Heart right ventricle (tissue), 16 donors: ENCODE measurements around the gene DCTN4. TPM values are rescaled to one million over a fixed set of nuclear protein-coding genes. Genes with fewer than 3 reads are reported as not detected.

Experiments used
- ATAC-seq, 8 donors: fragments of 200-7000 bp; cut with Tn5 transposase; one replicate each; pipeline ENCODE4 v1.9.1; 2020; ENCODE audit warnings: mild to moderate bottlenecking in 8 of 8, moderate library complexity in 8 of 8, moderate number of reproducible peaks in 1 of 8
- DNase-seq, 2 donors: peaks; one replicate each; pipeline ENCODE4 v3.0.0-alpha.2; 2020
- H3K27ac ChIP-seq, 10 donors: fragments of 200-600 bp; sonication (generic) in 2 of 10; one replicate each; pipeline versions ENCODE4 v1.5.0 to v1.8.0; 2020 to 2022; ENCODE audit warnings: mild to moderate bottlenecking in 3 of 10
- H3K27me3 ChIP-seq, 7 donors: fragments of 200-600 bp; one replicate each; pipeline ENCODE4 v1.8.0; 2021 to 2022; ENCODE audit warnings: mild to moderate bottlenecking in 2 of 7
- H3K36me3 ChIP-seq, 9 donors: fragments of 200-600 bp; sonication (generic) in 1 of 9; one replicate each; pipeline versions ENCODE4 v1.5.0 to v1.8.0; 2020 to 2022; ENCODE audit warnings: mild to moderate bottlenecking in 2 of 9
- H3K4me1 ChIP-seq, 9 donors: fragments of 200-600 bp; sonication (generic) in 1 of 9; one replicate each; pipeline versions ENCODE4 v1.5.0 to v1.8.0; 2020 to 2022; ENCODE audit warnings: mild to moderate bottlenecking in 4 of 9
- H3K4me3 ChIP-seq, 10 donors: fragments of 200-600 bp; sonication (generic) in 2 of 10; one replicate each; pipeline versions ENCODE4 v1.5.0 to v1.8.0; 2020 to 2022; ENCODE audit warnings: mild to moderate bottlenecking in 7 of 10, moderate library complexity in 2 of 10
- H3K9me3 ChIP-seq, 11 donors: fragments of 200-600 bp in 10 of 11; sonication (generic) in 2 of 11; one replicate each; pipeline versions ENCODE4 v1.5.0 to v1.8.0; 2013 to 2022; ENCODE audit warnings: mild to moderate bottlenecking in 2 of 11, control low read depth in 1 of 11, moderate library complexity in 1 of 11
- CTCF ChIP-seq, 9 donors: fragments of 200-600 bp; sonication (generic) in 2 of 9; IDR thresholded peaks; one replicate each; pipeline versions ENCODE4 v1.5.0 to v1.8.0; 2021 to 2022; ENCODE audit warnings: antibody characterized with exemption in 9 of 9, mild to moderate bottlenecking in 5 of 9, moderate library complexity in 1 of 9
- WGBS, 2 donors: extraction: QIAGEN DNeasy Blood & Tissue Kit; methylation state at CpG; one replicate each; pipeline ENCODE4 v1.1.7; 2013; ENCODE audit warnings: inconsistent platforms in 1 of 2; 5-methylcytosine and 5-hydroxymethylcytosine counted together
- intact Hi-C, 10 donors: fragments of 100-400 bp; cut with DNase I; formaldehyde crosslinking; loops; one replicate each; pipeline versions ENCODE4 v1.11.1 to v1.14.2; 2022
- polyA plus RNA-seq, 2 donors: library from polyadenylated mRNA; stranded (reverse); fragments of 200-250 nt; gene quantifications; one replicate each; pipeline ENCODE4 v1.2.3, GENCODE V29; 2013
- total RNA-seq, 10 donors: library from RNA; stranded (reverse); fragmentation: NEBNext Ultra II Directional in 3 of 10; extraction: Animal tissue kit (Norgen Biotek cat#: 25700) in 3 of 10; gene quantifications; one replicate each; pipeline versions ENCODE4 v1.2.1 to v1.2.4, GENCODE V29; 2021 to 2023
- donor health status: Arrhythmogenic right ventricular cardiomyopathy.
- donor health status: ischemic (EF 13 %, LVEDD 7.1; RV severe dilation, severe dysfunction).
- donor health status: healthy with polysubstance abuse.
- donor health status: DM: no; HTN: yes; CAD: no.
- donor health status: DM: no; HTN: no; CAD: no.
- donor health status: ischemic (EF 25% LVEDD 6.9; RV normal size, moderate dysfunction).
- donor health status: ischemic (EF 25% LVEDD 5.7; RV mildly dilated, moderate dysfunction).
- donor health status: healthy.
- donor health status: DM: yes; HTN: yes; CAD: no.
- donor health status: Ischemic cardiomyopathy.
- donor health status: ischemic (EF 35%, LVEDD 5.7; RV mildly dilated, moderate dysfunction).
- donor health status: nonischemic (EF 11% LVEDD 7.7; RV severe dilation, severe dysfunction).
- donor health status: DM: yes; HTN: yes; CAD: no.
- donor health status: PGD.
- donor health status: ischemic (EF 29% LVEDD 5.4; RV normal size, mild dysfunction).
- donor health status: nonischemic (EF 23%, LVEDD 6.1; RV moderate dilation, normal function).

Gene DCTN4
- total and polyA plus RNA-seq, 12 donors = 20.0 to 68.3 (median 56.7) TPM

DNA sequence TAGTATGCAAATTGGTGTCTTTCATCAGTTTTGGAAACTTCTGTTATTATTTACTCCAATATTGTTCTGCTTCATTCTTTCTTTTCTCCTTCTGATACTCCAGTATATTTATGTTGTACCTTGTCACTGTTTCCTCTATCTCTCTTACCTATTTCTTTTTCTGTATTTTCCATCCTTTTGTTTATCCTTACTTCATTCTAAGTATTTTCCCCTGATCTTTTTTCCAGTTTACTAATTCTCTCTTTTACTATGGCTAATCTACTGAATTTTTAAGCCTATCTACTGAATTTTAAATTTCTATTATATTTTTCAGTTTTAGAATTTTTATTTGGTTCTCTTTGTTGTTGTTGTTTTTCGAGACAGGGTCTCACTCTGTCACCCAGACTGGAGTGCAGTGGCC lies 27.1 kb upstream of the DCTN4 start:
- H3K36me3 ChIP-seq = no peaks in the 10 kb centered on the region
- no peak for TF ChIP-seq CTCF (IDR thresholded peaks at IDR 0.05)
- H3K4me3 ChIP-seq = no peak overlapping the region
- H3K4me1 ChIP-seq = peaks cover 17 to 95% (median 82%) of the 10 kb centered on the region in 9 donors
- peak overlapping the region in 3 of 10 donors; percentile 6 to 76 (median 25) for H3K27ac ChIP-seq
- no peaks in the 10 kb centered on the region for H3K27me3 ChIP-seq
- ATAC-seq (no peak), DNase-seq (no peak)
- WGBS, 2 donors = 98 to 100% methylated on average over 1 of the region's 1 CpG
- peaks cover 0 to 3% (median 0%) of the 10 kb centered on the region in 11 donors for H3K9me3 ChIP-seq
- intact Hi-C loops = no loop called here

- Histone ChIP-seq H3K36me3 (no peaks in the 10 kb centered on the region), H3K4me3 (peak overlapping the region in 9 of 10 donors; percentile 1 to 92 (median 11)), H3K27me3 (no peaks in the 10 kb centered on the region), H3K27ac (peak overlapping the region; percentile 59 to 96 (median 91)), H3K9me3 (peaks cover 0 to 3% (median 0%) of the 10 kb centered on the region in 11 donors), H3K4me1 (peaks cover 9 to 88% (median 77%) of the 10 kb centered on the region in 9 donors)
- 6 to 11% methylated on average over 7 of the region's 7 CpGs for WGBS, 2 donors
- ATAC-seq (peak; percentile 36 to 65 (median 44)), DNase-seq (peak in 1 of 2 donors; percentile 87)
- intact Hi-C loops = no loop called here
- no peak for TF ChIP-seq CTCF (IDR thresholded peaks at IDR 0.05)
Observed at GRCh38 chr5:150783422-150783928, 24.7 kb upstream of the DCTN4 start.

- Histone ChIP-seq H3K9me3 (peaks cover 0 to 3% (median 0%) of the 10 kb centered on the region in 11 donors), H3K36me3 (no peaks in the 10 kb centered on the region), H3K27ac (peak overlapping the region; percentile 59 to 96 (median 91)), H3K27me3 (no peaks in the 10 kb centered on the region), H3K4me1 (peaks cover 9 to 87% (median 73%) of the 10 kb centered on the region in 9 donors), H3K4me3 (peak overlapping the region in 7 of 10 donors; percentile 1 to 92 (median 6))
- intact Hi-C loops = no loop called here
- TF ChIP-seq CTCF (IDR thresholded peaks at IDR 0.05) = no peak
- ATAC-seq (no peak), DNase-seq (no peak)
- WGBS, 2 donors = 17 to 20% methylated on average over 3 of the region's 3 CpGs
Observed at GRCh38 chr5:150782850-150783249, 24.0 kb upstream of the DCTN4 start.

GRCh38 chr5:150781706-150782614 lies 23.1 kb upstream of the DCTN4 start:
- H3K27ac ChIP-seq = peak overlapping the region; percentile 79 to 96 (median 92)
- peak overlapping the region in 8 of 10 donors; percentile 1 to 92 (median 76) for H3K4me3 ChIP-seq
- peaks cover 11 to 87% (median 70%) of the 10 kb centered on the region in 9 donors for H3K4me1 ChIP-seq
- no peaks in the 10 kb centered on the region for H3K36me3 ChIP-seq
- H3K9me3 ChIP-seq = peaks cover 0 to 3% (median 0%) of the 10 kb centered on the region in 11 donors
- DNase-seq (peak; percentile 52 to 67), ATAC-seq (peak; percentile 37 to 66 (median 51))
- no peak for TF ChIP-seq CTCF (IDR thresholded peaks at IDR 0.05)
- 55 to 59% methylated on average over 10 of the region's 10 CpGs for WGBS, 2 donors
- H3K27me3 ChIP-seq = no peaks in the 10 kb centered on the region
- intact Hi-C loops = no loop called here
